Osteoblast (primary cell): ENCODE data around the gene PTH1R. TPM values are rescaled to one million over a fixed set of nuclear protein-coding genes. Genes with fewer than 3 reads are reported as not detected.

Source experiments
- DNase-seq: peaks from one replicate; pipeline ENCODE4 v3.0.0; 2011; ENCODE audit warnings: low spot score, mixed read lengths; ENCODE audit not compliant: insufficient read length; ENCODE audit errors: missing footprints
- H2AFZ ChIP-seq: 2 replicates; pipeline ENCODE4 v1.6.0; 2011; ENCODE audit warnings: mild to moderate bottlenecking, low read length
- H3K27ac ChIP-seq: 2 replicates; pipeline ENCODE4 v1.5.1; 2011; ENCODE audit warnings: mild to moderate bottlenecking, low read depth, low read length, moderate library complexity
- H3K27me3 ChIP-seq: 2 replicates; pipeline ENCODE4 v1.6.0; 2012; ENCODE audit warnings: mild to moderate bottlenecking, control low read depth, inconsistent platforms, low read length, moderate library complexity; ENCODE audit not compliant: insufficient read depth
- H3K36me3 ChIP-seq: 2 replicates; pipeline ENCODE4 v1.5.1; 2011; ENCODE audit warnings: mild to moderate bottlenecking, low read length, control low read depth, moderate library complexity; ENCODE audit not compliant: insufficient read depth
- H3K4me1 ChIP-seq: 2 replicates; pipeline ENCODE4 v1.5.1; 2011; ENCODE audit warnings: mild to moderate bottlenecking, low read length, control low read depth, moderate library complexity; ENCODE audit not compliant: insufficient read depth
- H3K4me2 ChIP-seq: 2 replicates; pipeline ENCODE4 v1.6.0; 2011; ENCODE audit warnings: mild to moderate bottlenecking, low read length; ENCODE audit not compliant: insufficient read depth
- H3K4me3 ChIP-seq: fragments of 200-600 bp; sonication (generic); 3 replicates; pipeline ENCODE4 v1.5.1; 2012; ENCODE audit warnings: mild to moderate bottlenecking, low read length, inconsistent platforms; ENCODE audit not compliant: insufficient read depth
- H3K79me2 ChIP-seq: 2 replicates; pipeline ENCODE4 v1.6.0; 2012; ENCODE audit warnings: mild to moderate bottlenecking, low read length, control low read depth, inconsistent platforms; ENCODE audit not compliant: insufficient read depth
- H3K9me3 ChIP-seq: 2 replicates; pipeline ENCODE4 v1.5.1; 2011; ENCODE audit warnings: low read depth, low read length, control low read depth
- H4K20me1 ChIP-seq: 2 replicates; pipeline ENCODE4 v1.6.0; 2012; ENCODE audit warnings: mild to moderate bottlenecking, low read length, control low read depth; ENCODE audit not compliant: insufficient read depth
- CTCF ChIP-seq: IDR thresholded peaks from 2 replicates; pipeline ENCODE4 v1.5.1; 2011; ENCODE audit warnings: mild to moderate bottlenecking, low read depth, low read length, moderate library complexity; ENCODE audit errors: extremely low read depth
- total RNA-seq: library from RNA; depleted of rRNA; stranded (reverse); fragments of >200 nt; gene quantifications from 2 replicates; pipeline ENCODE4 v1.2.3, GENCODE V29; 2012

The PTH1R gene
- total RNA-seq, 1 donor, result 0.36 TPM

DNA sequence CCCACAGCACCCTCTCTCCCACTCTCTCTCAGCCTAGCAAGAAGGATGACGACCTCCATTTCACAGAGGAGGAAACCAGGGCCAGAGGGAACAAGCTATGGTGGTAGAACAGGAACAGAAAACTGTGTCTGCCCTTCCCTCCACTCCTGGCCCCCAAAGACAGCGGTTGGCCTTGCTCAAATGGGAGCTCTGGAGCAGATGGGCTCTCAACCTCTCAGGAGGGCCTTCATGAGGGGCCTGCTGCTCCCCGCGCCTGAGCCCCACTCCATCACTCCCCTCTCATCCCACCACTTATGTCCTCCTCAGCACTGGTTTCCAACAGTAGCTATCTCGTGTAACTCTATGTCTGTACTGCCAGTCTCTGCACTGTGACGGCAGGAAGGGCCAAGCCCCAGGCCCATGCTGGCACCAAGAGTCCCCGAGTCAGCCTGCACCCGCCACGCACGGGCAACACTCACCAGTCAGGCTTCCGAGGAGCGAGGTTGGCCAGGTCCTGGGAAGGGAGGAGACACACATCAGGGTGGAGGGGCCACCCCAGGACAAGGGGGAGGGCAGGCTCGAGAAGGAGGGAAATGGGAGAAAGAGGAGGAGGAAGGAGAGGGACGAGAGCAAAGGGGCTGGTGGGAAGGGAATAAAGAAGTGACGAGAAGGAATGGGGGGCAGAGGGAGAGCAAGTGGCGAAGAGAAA lies 45.5 kb downstream of the PTH1R start:
- H3K27ac ChIP-seq, result no peak overlapping the region
- H3K4me2 ChIP-seq, result no peak overlapping the region
- H3K4me3 ChIP-seq, result no peak overlapping the region
- no peaks in the 10 kb centered on the region for H3K27me3 ChIP-seq
- peaks cover 41% of the 10 kb centered on the region for H3K79me2 ChIP-seq
- peaks cover 8% of the 10 kb centered on the region for H3K4me1 ChIP-seq
- H3K36me3 ChIP-seq, result peaks cover 88% of the 10 kb centered on the region
- H2AFZ ChIP-seq, result no peak overlapping the region
- H3K9me3 ChIP-seq, result no peaks in the 10 kb centered on the region
- peaks cover 44% of the 10 kb centered on the region for H4K20me1 ChIP-seq
- DNase-seq, result peak; percentile 19
- no peak for TF ChIP-seq CTCF

DNA sequence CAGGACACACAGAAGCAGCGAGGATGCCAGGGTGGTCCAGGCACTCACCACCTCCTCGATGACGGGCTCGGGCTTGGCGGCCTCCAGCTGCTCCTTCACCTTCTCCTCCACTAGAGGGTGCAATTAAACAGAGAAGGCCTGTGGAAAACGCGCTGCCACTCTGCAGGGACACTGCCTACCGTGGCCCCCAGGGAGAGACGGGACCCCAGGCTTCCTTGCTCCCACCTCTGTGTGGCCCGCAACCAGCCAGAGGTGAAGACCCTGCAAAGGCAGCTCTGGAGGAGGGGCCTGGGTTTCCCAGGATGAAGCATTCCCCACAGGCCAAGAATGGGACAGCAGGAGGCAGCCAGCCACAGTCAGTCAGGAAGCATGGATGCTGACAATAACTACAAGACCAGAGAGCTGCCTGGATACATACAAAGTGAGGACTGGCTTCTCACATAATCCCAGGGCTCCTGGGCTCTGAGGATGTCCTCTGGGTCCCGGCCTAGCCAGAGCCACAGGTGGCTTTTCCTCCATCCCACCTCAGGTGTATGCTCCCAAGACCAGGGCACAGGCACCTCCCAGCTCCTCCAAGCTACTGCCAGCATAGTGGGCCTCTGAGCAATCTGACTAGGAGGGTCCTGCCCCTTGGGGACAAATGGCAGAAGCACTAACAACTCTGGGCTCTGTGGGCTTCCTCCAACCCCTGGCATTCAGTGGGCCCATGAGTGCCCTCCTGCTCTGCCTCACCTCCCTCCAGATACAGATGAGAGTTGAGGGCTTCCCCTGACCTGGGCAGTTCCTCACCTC lies 46.2 kb downstream of the PTH1R start:
- Histone ChIP-seq H3K4me3 (no peak overlapping the region), H3K27me3 (no peaks in the 10 kb centered on the region), H3K9me3 (no peaks in the 10 kb centered on the region), H3K27ac (no peak overlapping the region), H4K20me1 (peaks cover 44% of the 10 kb centered on the region), H3K79me2 (peaks cover 49% of the 10 kb centered on the region), H3K36me3 (peaks cover 80% of the 10 kb centered on the region), H2AFZ (no peak overlapping the region), H3K4me2 (no peak overlapping the region), H3K4me1 (peaks cover 8% of the 10 kb centered on the region)
- TF ChIP-seq CTCF, result peak; percentile 73
- peak; percentile 94 for DNase-seq

DNA sequence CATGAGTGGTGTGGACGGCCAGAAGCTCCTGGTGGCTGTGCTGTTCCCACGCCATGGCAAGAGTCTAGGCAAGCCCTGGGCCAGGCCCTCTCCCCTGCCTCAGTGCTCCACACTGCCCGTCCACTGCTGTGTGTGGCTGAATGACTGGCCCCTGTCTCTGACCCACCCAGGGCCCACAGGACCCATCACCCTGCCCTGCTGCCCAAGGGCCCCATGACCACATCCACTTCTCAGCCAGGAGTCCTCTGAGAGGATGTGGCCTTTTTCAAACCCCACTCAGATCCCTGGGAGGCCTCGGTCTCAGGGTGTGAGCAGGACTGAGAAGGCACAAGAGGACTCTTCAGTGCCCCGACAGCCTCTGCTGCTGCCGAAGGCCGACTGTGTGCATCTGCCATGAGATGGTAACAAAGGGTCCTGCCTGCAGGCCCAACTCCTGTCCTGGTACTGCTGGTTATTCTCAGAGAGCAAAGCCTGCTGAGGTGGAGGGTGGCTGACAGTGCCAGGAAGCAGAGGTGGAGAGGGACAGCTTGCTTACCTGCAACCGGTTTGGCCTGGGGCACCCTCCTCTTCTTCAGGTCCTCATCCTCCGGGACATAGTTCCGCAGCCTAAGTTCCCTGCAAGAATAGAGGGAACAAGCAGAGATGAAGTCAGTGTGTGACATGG lies 47.5 kb downstream of the PTH1R start:
- Histone ChIP-seq H3K27ac (no peak overlapping the region), H3K4me3 (no peak overlapping the region), H3K4me2 (no peak overlapping the region), H3K9me3 (no peaks in the 10 kb centered on the region), H4K20me1 (peaks cover 49% of the 10 kb centered on the region), H3K4me1 (peaks cover 8% of the 10 kb centered on the region), H2AFZ (no peak overlapping the region), H3K27me3 (no peaks in the 10 kb centered on the region), H3K79me2 (peaks cover 58% of the 10 kb centered on the region), H3K36me3 (peaks cover 68% of the 10 kb centered on the region)
- TF ChIP-seq CTCF, result no peak
- DNase-seq, result peak; percentile 68

DNA sequence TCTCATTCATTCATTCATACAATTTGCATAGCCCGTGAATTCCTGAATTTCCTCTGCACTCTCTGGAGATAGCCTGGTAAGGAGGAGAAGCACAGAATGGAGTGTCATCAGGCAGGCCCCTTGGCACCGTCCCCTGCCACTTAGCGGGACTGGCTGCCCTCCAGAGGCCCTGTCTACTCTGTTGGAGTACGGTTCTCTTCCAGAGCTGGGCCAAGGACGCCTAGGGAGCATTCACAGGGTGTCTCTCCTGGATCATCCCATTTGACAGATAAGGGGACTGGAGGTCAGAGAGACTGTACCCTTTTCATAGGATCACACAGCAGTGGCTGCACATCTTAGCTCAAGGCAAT lies 48.0 kb downstream of the PTH1R start:
- no peak for TF ChIP-seq CTCF
- peak overlapping the region; percentile 75 for H3K27ac ChIP-seq
- peaks cover 63% of the 10 kb centered on the region for H3K36me3 ChIP-seq
- H3K4me2 ChIP-seq, result no peak overlapping the region
- peaks cover 63% of the 10 kb centered on the region for H3K79me2 ChIP-seq
- H4K20me1 ChIP-seq, result peaks cover 53% of the 10 kb centered on the region
- H3K27me3 ChIP-seq, result no peaks in the 10 kb centered on the region
- no peak for DNase-seq
- no peak overlapping the region for H2AFZ ChIP-seq
- H3K9me3 ChIP-seq, result no peaks in the 10 kb centered on the region
- H3K4me1 ChIP-seq, result peaks cover 10% of the 10 kb centered on the region
- H3K4me3 ChIP-seq, result no peak overlapping the region
